MCF 10A (cell line): Measurements from ENCODE around the gene FAM9A. TPM values are rescaled to one million over a fixed set of nuclear protein-coding genes. Genes with fewer than 3 reads are reported as not detected.

ENCODE experiments used
- BruUV-seq: library from RNA; stranded (reverse); fragments of 400-500 nt; replicated peaks from 2 replicates; lab custom pipeline; 2021; lab: Mats Ljungman, UMichigan
- CTCF ChIA-PET: fragments of 300-600 bp; sonication (Branson Sonifier 250); formaldehyde crosslinking; extraction: SDS; loops from one replicate; lab custom pipeline; 2021; ENCODE audit warnings: antibody characterized with exemption, inconsistent platforms; lab: Yijun Ruan, JAX
- POLR2A ChIA-PET: fragments of 300-600, 350-650 bp; sonication (Branson Sonifier 250); formaldehyde crosslinking; extraction: SDS; loops from one replicate; lab custom pipeline; 2020; ENCODE audit warnings: antibody characterized with exemption, inconsistent platforms; lab: Yijun Ruan, JAX
- DNase-seq: peaks from one replicate; pipeline ENCODE4 v3.0.0-alpha.2; 2018; ENCODE audit not compliant: unreplicated experiment
- H3K27ac Mint-ChIP-seq: one replicate; pipeline ENCODE4 v1.8.0; 2022; ENCODE audit warnings: mild to moderate bottlenecking, low read depth, mixed read lengths; ENCODE audit not compliant: unreplicated experiment
- H3K27me3 Mint-ChIP-seq: one replicate; pipeline ENCODE4 v1.8.0; 2022; ENCODE audit warnings: mixed read lengths; ENCODE audit not compliant: insufficient read depth, unreplicated experiment
- H3K36me3 Mint-ChIP-seq: one replicate; pipeline ENCODE4 v1.8.0; 2022; ENCODE audit warnings: mild to moderate bottlenecking, moderate library complexity, mixed read lengths; ENCODE audit not compliant: insufficient read depth, unreplicated experiment
- H3K4me1 Mint-ChIP-seq: one replicate; pipeline ENCODE4 v1.8.0; 2022; ENCODE audit warnings: mixed read lengths; ENCODE audit not compliant: insufficient read depth, unreplicated experiment
- H3K4me3 Mint-ChIP-seq: one replicate; pipeline ENCODE4 v1.8.0; 2022; ENCODE audit warnings: mild to moderate bottlenecking, moderate library complexity, mixed read lengths; ENCODE audit not compliant: unreplicated experiment
- H3K9me3 Mint-ChIP-seq: one replicate; pipeline ENCODE4 v1.8.0; 2022; ENCODE audit warnings: mixed read lengths; ENCODE audit not compliant: unreplicated experiment
- CTCF ChIP-seq: fragments of 200-600 bp; IDR thresholded peaks from one replicate; pipeline ENCODE4 v1.8.0; 2022; ENCODE audit warnings: antibody characterized with exemption, mild to moderate bottlenecking; ENCODE audit not compliant: unreplicated experiment
- intact Hi-C: fragments of 100-400 bp; cut with micrococcal nuclease; formaldehyde crosslinking; loops from 2 replicates; pipeline ENCODE4 v1.14.1; 2022
- total RNA-seq: library from RNA; stranded (reverse); gene quantifications from 2 replicates; pipeline ENCODE4 v1.2.3, GENCODE V29; 2022

The FAM9A gene
- total RNA-seq, 1 experiment from 2014 or later: not detected

DNA sequence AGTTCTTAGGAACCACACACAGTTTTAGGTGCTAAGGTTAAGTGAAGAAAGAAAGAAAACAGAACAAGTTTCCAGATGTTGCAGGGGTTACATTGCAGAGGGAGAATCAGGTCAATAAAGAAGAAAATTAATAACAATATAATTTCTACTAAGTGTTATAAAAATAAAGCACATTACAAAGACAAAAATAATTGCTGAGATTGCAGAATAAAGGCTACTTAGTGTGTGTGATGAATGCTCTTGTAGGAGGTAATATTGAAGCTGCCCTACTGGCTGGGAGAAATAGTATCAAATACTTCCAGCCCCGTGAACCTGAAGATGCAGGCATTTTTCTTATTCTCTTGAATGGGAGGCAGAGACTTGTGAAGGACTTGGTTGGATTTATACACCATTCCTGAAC, 33.2 kb upstream of the FAM9A start:
- Mint-ChIP-seq H3K4me1 (no peaks in the 10 kb centered on the region), H3K27me3 (peaks cover 73% of the 10 kb centered on the region), H3K9me3 (peaks cover 19% of the 10 kb centered on the region), H3K36me3 (no peaks in the 10 kb centered on the region), H3K4me3 (no peak overlapping the region), H3K27ac (no peak overlapping the region)
- no peak for TF ChIP-seq CTCF
- ChIA-PET CTCF (interaction anchor here (0.9 kb wide), 1 partner anchor 10 kb away, joined by 3 read pairs; no protein-coding TSS in a partner anchor), POLR2A (interaction anchor here (0.7 kb wide), 1 partner anchor 846 kb away, joined by 3 read pairs; no protein-coding TSS in a partner anchor)
- intact Hi-C loops: no loop called here
- no peak for DNase-seq
- no TSS peak for BruUV-seq

DNA sequence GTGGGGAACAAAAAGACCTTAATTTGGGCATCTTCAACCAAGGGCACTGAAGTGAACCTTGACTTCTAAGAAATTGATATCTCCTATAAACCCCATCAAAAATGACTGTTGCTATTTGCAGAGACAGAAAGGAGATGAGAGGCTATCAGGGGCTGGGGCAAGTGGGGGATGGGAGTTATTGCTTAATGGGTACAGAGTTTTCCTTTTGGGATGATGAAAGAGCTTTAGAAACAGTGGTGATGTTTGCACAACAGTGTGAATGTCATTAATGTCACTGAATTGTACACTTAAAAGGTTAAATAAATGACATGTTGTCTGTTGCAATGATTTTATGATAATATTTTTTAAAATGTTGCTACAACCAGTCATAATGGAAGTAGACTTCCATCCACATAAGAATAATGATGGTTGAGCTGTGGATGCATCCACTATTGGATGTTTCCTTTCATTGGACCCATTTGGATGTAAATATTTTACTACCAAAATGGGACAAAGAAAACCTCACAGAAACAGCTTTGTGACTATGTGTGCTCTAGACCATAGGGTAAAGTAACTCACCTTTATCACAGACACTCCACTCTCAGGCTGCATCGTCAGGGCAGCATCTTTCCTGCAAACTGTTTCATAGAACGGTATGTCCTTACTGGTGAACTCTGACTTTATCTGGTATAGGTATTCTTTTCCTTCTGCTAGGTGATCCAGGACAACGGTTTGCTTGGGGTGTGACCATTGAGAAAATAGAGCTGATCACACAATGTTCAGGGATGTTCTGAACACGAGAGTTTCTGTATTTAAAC, 31.6 kb upstream of the FAM9A start:
- H3K27me3 Mint-ChIP-seq: peaks cover 80% of the 10 kb centered on the region
- H3K27ac Mint-ChIP-seq: no peak overlapping the region
- CTCF ChIA-PET: interaction anchor here (0.5 kb wide), 1 partner anchor 913 kb away, joined by 3 read pairs; no protein-coding TSS in a partner anchor
- DNase-seq: no peak
- POLR2A ChIA-PET: interaction anchor here (0.7 kb wide), 1 partner anchor 14 kb away, joined by 3 read pairs; no protein-coding TSS in a partner anchor
- H3K9me3 Mint-ChIP-seq: peaks cover 17% of the 10 kb centered on the region
- no peak for TF ChIP-seq CTCF
- no peak overlapping the region for H3K4me3 Mint-ChIP-seq
- no peaks in the 10 kb centered on the region for H3K36me3 Mint-ChIP-seq
- BruUV-seq: no TSS peak
- intact Hi-C loops: no loop called here
- no peaks in the 10 kb centered on the region for H3K4me1 Mint-ChIP-seq

GRCh38 chrX:8823698-8824097, 22.5 kb upstream of the FAM9A start:
- no peaks in the 10 kb centered on the region for H3K4me1 Mint-ChIP-seq
- intact Hi-C loops: no loop called here
- no peak for TF ChIP-seq CTCF
- CTCF ChIA-PET: no interaction called here
- H3K9me3 Mint-ChIP-seq: no peaks in the 10 kb centered on the region
- no TSS peak for BruUV-seq
- no peak for DNase-seq
- H3K4me3 Mint-ChIP-seq: no peak overlapping the region
- peaks cover 42% of the 10 kb centered on the region for H3K27me3 Mint-ChIP-seq
- POLR2A ChIA-PET: no interaction called here
- H3K27ac Mint-ChIP-seq: no peak overlapping the region
- H3K36me3 Mint-ChIP-seq: no peaks in the 10 kb centered on the region

DNA sequence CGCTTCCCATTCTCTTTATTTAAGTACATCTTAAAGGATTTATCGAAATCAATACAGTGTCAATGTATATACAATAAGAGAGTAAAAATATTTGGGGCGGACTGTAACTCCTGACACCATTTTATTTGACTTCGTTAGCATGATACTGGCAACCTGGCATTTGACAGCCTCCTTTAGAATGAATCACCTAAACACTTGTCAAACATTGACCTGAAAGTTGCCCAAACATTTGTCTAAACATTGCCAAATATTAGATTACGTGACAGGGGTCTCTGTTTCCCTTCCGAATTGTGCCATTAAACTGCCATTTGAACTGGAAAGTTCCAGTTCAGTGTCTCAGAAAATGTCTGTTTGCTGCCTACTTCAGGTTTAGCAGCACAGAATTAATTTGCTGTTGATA, 20.8 kb upstream of the FAM9A start:
- H3K4me3 Mint-ChIP-seq: no peak overlapping the region
- BruUV-seq: no TSS peak
- no peaks in the 10 kb centered on the region for H3K9me3 Mint-ChIP-seq
- no peak overlapping the region for H3K27ac Mint-ChIP-seq
- CTCF ChIA-PET: interaction anchor here (0.6 to 1.0 kb wide), 2 partner anchors 17 to 787 kb away, joined by 3 read pairs; no protein-coding TSS in a partner anchor
- intact Hi-C loops: no loop called here
- POLR2A ChIA-PET: no interaction called here
- H3K27me3 Mint-ChIP-seq: peaks cover 36% of the 10 kb centered on the region
- H3K36me3 Mint-ChIP-seq: no peaks in the 10 kb centered on the region
- no peak for TF ChIP-seq CTCF
- DNase-seq: no peak
- no peaks in the 10 kb centered on the region for H3K4me1 Mint-ChIP-seq
